ENCODE results near the gene NPL.

The NPL gene

GRCh38 chr1:182855911-182856310 lies 66.3 kb downstream of the NPL start:
- FAIRE-seq (no peak), DNase-seq (ENCODE audit: extremely low spot score, insufficient read length, low read depth) (no peak)

GRCh38 chr1:182857212-182857611 lies 67.6 kb downstream of the NPL start:
- no peak for DNase-seq (ENCODE audit: extremely low spot score, insufficient read length, low read depth)
- FAIRE-seq = no peak

- FAIRE-seq = no peak
- no peak for DNase-seq (ENCODE audit: extremely low spot score, insufficient read length, low read depth)
Measured at GRCh38 chr1:182860658-182861057, 71.1 kb downstream of the NPL start.

GRCh38 chr1:182861994-182862393 lies 72.4 kb downstream of the NPL start:
- DNase-seq (ENCODE audit: extremely low spot score, insufficient read length, low read depth) = no peak
- no peak for FAIRE-seq

- no peak for DNase-seq (ENCODE audit: extremely low spot score, insufficient read length, low read depth)
- no peak for FAIRE-seq
Measured at GRCh38 chr1:182862827-182863226, 73.3 kb downstream of the NPL start.

GRCh38 chr1:182863940-182864339 lies 74.4 kb downstream of the NPL start:
- DNase-seq (ENCODE audit: extremely low spot score, insufficient read length, low read depth) (no peak), FAIRE-seq (no peak)

GRCh38 chr1:182867861-182868260 lies 78.3 kb downstream of the NPL start:
- FAIRE-seq = no peak
- DNase-seq (ENCODE audit: extremely low spot score, insufficient read length, low read depth) = no peak

GRCh38 chr1:182869241-182869666 lies 79.7 kb downstream of the NPL start:
- no peak for DNase-seq (ENCODE audit: extremely low spot score, insufficient read length, low read depth)
- FAIRE-seq = no peak

GRCh38 chr1:182872881-182873280 lies 83.3 kb downstream of the NPL start:
- no peak for DNase-seq (ENCODE audit: extremely low spot score, insufficient read length, low read depth)
- no peak for FAIRE-seq

- no peak for FAIRE-seq
- no peak for DNase-seq (ENCODE audit: extremely low spot score, insufficient read length, low read depth)
Measured at GRCh38 chr1:182875889-182876288, 86.3 kb downstream of the NPL start.

- FAIRE-seq (no peak), DNase-seq (ENCODE audit: extremely low spot score, insufficient read length, low read depth) (no peak)
Measured at GRCh38 chr1:182877331-182877730, 87.8 kb downstream of the NPL start.

- FAIRE-seq (no peak), DNase-seq (ENCODE audit: extremely low spot score, insufficient read length, low read depth) (no peak)
Measured at GRCh38 chr1:182877842-182878241, 88.3 kb downstream of the NPL start.

Data from GM18507 (cell line).